Naive thymus-derived CD8-positive, alpha-beta T cell (primary cell): Measurements from ENCODE around the gene RNF10. TPM values are rescaled to one million over a fixed set of nuclear protein-coding genes. Genes with fewer than 3 reads are reported as not detected.
"Not testable (repeated sequence)": the region's sequence is repeated elsewhere in the genome, so short reads cannot be mapped to it uniquely, and the experiment has no call there.

Experiments
- ATAC-seq, 2 donors: fragments of 150-1000 bp; cut with Tn5 transposase in 1 of 2; sonication (Bioruptor Pico), chemical (Tn5 transposase) in 1 of 2; 1 replicate in 1 of 2; 2 replicates in 1 of 2; pipeline ENCODE4 v1.10.0; 2021; ENCODE audit warnings: mild to moderate bottlenecking in 2 of 2, moderate library complexity in 2 of 2
- POLR2A ChIA-PET: fragments of 350-600 bp; sonication (Branson Sonifier 250); formaldehyde crosslinking; loops from one replicate; lab custom pipeline; 2021; ENCODE audit warnings: antibody characterized with exemption; lab: Charles Lee
- DNase-seq, 10 donors: peaks; one replicate each; pipeline versions ENCODE4 v3.0.0 to v3.0.0-alpha.2; 2020 to 2022
- H3K27ac Mint-ChIP-seq, 10 donors: one replicate each; pipeline ENCODE4 v1.8.0; 2020 to 2022; ENCODE audit warnings: mild to moderate bottlenecking in 10 of 10, mixed read lengths in 10 of 10, moderate library complexity in 4 of 10, inconsistent platforms in 1 of 10
- H3K27me3 Mint-ChIP-seq, 5 donors: one replicate each; pipeline ENCODE4 v1.8.0; 2021 to 2022; ENCODE audit warnings: mixed read lengths in 5 of 5
- H3K36me3 Mint-ChIP-seq, 3 donors: one replicate each; pipeline ENCODE4 v1.8.0; 2020 to 2022; ENCODE audit warnings: mixed read lengths in 3 of 3, mild to moderate bottlenecking in 2 of 3, inconsistent platforms in 1 of 3
- H3K4me1 Mint-ChIP-seq, 4 donors: one replicate each; pipeline ENCODE4 v1.8.0; 2021 to 2022; ENCODE audit warnings: mixed read lengths in 4 of 4
- H3K4me3 Mint-ChIP-seq, 10 donors: one replicate each; pipeline ENCODE4 v1.8.0; 2020 to 2022; ENCODE audit warnings: mild to moderate bottlenecking in 10 of 10, mixed read lengths in 10 of 10, moderate library complexity in 6 of 10, inconsistent platforms in 1 of 10
- H3K9me3 Mint-ChIP-seq, 9 donors: one replicate each; pipeline ENCODE4 v1.8.0; 2020 to 2022; ENCODE audit warnings: mixed read lengths in 9 of 9, mild to moderate bottlenecking in 3 of 9, inconsistent platforms in 1 of 9, moderate library complexity in 1 of 9
- polyA plus RNA-seq, 3 donors: library from polyadenylated mRNA; unstranded; fragments of 300-500 nt; fragmentation: Illumina TruSeq; gene quantifications; one replicate each; pipeline ENCODE4 v1.2.3, GENCODE V29; 2021
- total RNA-seq, 8 experiments: library from RNA in 2 of 8; stranded (reverse) in 2 of 8; gene quantifications; one replicate each; pipeline ENCODE4 v1.2.3 and lab custom pipeline; 2021 to 2026

The RNF10 gene
- total and polyA plus RNA-seq, 5 experiments from 2014 or later = 84.3 to 247 (median 119) TPM

DNA sequence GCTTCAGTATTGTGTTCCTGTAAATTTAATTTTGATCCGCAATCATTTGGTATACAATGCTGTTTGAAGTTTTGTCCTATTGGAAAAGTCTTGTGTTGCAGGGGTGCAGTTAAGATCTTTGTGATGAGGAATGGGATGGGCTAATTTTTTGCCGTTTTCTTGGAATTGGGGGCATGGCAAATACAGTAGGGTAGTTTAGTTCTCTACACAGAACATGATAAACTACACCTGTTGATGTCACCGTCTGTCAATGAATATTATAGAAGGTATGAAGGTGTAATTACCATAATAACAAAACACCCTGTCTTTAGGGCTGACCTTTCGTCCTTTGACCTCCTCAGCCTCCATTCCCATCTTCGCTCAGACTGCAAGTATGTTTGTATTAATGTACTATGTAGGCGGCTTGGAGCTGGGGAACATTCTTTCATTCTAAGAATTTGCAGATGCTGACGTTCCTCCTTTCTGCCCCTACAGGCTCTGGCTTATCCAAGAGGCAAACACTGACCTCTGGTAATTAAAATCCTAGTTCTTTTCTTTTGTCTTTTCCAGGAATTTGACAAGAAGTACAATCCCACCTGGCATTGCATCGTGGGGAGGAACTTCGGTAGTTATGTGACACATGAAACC is 36.5 kb upstream of the RNF10 start:
- Mint-ChIP-seq H3K27ac (peak overlapping the region; percentile 58 to 96 (median 94)), H3K4me3 (peak overlapping the region; percentile 83 to 98 (median 94)), H3K9me3 (no peaks in the 10 kb centered on the region), H3K27me3 (peaks cover 0 to 2% (median 0%) of the 10 kb centered on the region in 5 donors), H3K36me3 (peaks cover 0 to 39% (median 0%) of the 10 kb centered on the region in 3 donors), H3K4me1 (peaks cover 13 to 37% (median 25%) of the 10 kb centered on the region in 4 donors)
- DNase-seq = no peak
- POLR2A ChIA-PET = interaction anchor here (0.5 to 5.9 kb wide), 6 partner anchors 24 to 297 kb away, joined by 3 to 52 read pairs (median 6); partner anchors contain the start of genes COQ5, POP5, RPLP0 and SRSF9
- no peak for ATAC-seq

DNA sequence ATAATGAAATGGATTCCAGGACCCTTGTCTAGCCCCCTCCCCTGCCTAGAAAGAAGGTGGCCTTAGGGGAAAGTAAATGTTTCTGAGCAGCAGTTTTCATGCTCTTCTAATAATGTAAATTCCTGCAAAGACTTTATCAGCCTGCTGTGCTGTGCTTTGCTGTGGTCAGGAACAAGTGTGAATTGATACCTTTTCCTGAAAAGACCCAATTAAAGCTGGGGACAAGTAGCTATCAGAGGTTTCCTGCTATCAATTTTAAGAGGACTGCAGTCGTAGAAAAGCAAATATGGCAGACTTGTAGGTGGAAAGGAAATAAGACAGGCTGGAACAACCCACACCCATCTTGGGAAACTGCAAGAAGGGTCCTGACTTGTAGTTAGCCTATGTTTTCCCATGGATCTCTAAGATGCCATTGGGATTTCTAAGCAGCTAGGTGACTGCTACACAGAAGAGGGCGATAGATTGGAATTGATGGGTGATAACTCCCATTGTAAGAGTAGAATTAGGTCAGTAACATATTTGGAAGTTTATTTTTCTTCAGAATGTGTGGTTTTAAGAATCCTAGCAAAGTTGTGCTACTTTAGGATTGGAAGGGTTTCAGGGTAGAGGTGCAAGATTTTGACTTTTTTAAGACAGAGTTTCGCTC is 35.2 kb upstream of the RNF10 start:
- H3K27ac Mint-ChIP-seq = peak overlapping the region in 6 of 10 donors; percentile 31 to 95 (median 60)

DNA sequence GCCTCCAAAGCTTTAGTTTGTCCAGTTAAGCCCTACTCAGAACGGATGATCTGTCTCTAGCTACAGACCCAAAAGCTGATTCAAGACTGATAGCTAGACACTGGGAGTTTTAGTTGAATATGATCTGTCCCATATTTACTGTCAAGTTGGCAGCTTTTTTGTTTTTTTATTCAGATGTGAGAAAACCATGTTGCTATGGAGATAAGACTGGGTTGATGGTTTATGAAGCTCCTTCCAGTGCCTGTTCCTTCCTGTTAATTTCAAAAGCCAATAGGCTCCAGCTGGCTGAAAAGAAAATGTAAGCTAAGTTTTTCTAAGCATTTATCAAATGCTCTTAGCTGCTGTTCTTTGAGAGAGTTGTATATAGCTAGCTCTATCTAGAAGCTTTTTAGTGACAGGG is 33.6 kb upstream of the RNF10 start:
- H3K36me3 Mint-ChIP-seq = peaks cover 4 to 65% (median 11%) of the 10 kb centered on the region in 3 donors
- H3K27ac Mint-ChIP-seq = peak overlapping the region in 6 of 10 donors; percentile 1 to 72 (median 20)
- ATAC-seq (no peak), DNase-seq (no peak)
- H3K9me3 Mint-ChIP-seq = no peaks in the 10 kb centered on the region
- peaks cover 0 to 2% (median 0%) of the 10 kb centered on the region in 5 donors for H3K27me3 Mint-ChIP-seq
- no peak overlapping the region for H3K4me3 Mint-ChIP-seq
- peaks cover 13 to 28% (median 18%) of the 10 kb centered on the region in 4 donors for H3K4me1 Mint-ChIP-seq
- POLR2A ChIA-PET = no interaction called here

More for the DNA sequence above, 35.2 kb upstream of the RNF10 start:
- POLR2A ChIA-PET = interaction anchor here (0.5 to 5.9 kb wide), 4 partner anchors 31 to 63 kb away, joined by 3 to 52 read pairs (median 3); partner anchors contain the start of gene SRSF9
- DNase-seq (no peak), ATAC-seq (no peak)
- Mint-ChIP-seq H3K9me3 (no peaks in the 10 kb centered on the region), H3K4me3 (no peak overlapping the region), H3K4me1 (peaks cover 13 to 37% (median 25%) of the 10 kb centered on the region in 4 donors), H3K36me3 (peaks cover 4 to 52% (median 9%) of the 10 kb centered on the region in 3 donors), H3K27me3 (peaks cover 0 to 2% (median 0%) of the 10 kb centered on the region in 5 donors)

DNA sequence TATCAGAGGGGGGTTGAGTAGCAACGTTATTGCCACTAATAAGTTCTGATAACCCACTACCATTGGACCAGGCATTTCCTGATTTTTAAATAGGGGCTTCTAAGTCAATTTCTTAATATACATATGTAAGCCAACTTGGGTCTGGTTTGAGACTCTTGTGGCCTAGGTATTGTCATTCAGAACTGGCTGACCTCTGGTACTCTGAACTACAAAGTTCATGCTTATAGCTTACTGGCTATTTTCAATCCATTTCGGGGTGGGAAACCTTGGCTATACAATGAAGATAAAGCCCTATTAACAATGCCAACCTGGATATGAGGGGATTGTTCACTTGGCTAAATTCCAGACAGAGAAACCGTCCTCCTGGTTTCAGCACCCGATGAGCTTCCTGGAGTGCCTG is 29.6 kb upstream of the RNF10 start:
- ATAC-seq = no peak
- DNase-seq = no peak
- H3K27me3 Mint-ChIP-seq = no peaks in the 10 kb centered on the region
- no peak overlapping the region for H3K4me3 Mint-ChIP-seq
- no peaks in the 10 kb centered on the region for H3K9me3 Mint-ChIP-seq
- peaks cover 0 to 4% (median 0%) of the 10 kb centered on the region in 4 donors for H3K4me1 Mint-ChIP-seq
- peaks cover 4 to 65% (median 18%) of the 10 kb centered on the region in 3 donors for H3K36me3 Mint-ChIP-seq
- POLR2A ChIA-PET = no interaction called here
- H3K27ac Mint-ChIP-seq = peak overlapping the region in 1 of 10 donors; percentile 40

DNA sequence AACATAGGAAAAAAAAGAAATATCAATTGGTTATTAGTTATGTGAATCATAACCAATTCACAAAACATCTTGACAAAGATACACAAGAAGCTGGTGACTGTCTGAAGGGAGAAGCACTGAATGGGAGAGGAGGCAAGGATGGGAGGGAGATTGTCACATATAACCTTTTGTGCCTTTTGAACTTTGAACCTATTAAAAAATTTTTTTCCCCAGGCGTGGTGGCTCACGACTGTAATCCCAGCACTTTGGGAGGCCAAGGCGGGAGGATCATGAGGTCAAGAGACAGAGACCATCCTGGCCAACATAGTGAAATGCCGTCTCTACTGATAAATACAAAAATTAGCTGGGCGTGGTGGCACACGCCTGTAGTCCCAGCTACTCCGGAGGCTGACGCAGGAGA is 25.6 kb upstream of the RNF10 start:
- no peaks in the 10 kb centered on the region for H3K9me3 Mint-ChIP-seq
- H3K4me1 Mint-ChIP-seq = no peaks in the 10 kb centered on the region
- H3K27me3 Mint-ChIP-seq = no peaks in the 10 kb centered on the region
- POLR2A ChIA-PET = no interaction called here
- H3K27ac Mint-ChIP-seq = peak overlapping the region in 1 of 10 donors; percentile 67
- ATAC-seq (no peak), DNase-seq (no peak)
- peaks cover 0 to 65% (median 15%) of the 10 kb centered on the region in 3 donors for H3K36me3 Mint-ChIP-seq
- no peak overlapping the region for H3K4me3 Mint-ChIP-seq

DNA sequence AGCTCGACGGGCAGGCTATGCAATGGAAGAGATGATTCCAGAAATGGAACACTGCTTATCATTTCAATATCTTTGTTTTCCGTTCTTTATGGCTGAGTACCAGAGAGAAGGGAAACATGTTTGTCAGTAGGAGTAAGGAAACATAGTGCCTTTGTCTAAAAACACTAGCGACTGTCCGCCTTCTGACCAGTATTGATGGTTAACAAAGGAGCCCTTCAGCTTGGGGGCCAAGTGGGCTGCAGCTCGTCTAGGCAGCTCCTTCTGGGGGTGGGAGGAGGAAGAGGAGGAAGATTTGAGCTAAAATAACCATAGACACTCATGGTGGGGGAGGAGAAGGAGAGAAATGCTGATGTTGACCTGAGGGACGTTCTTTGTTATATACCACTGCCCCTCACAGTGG is 20.2 kb upstream of the RNF10 start:
- H3K4me1 Mint-ChIP-seq = peaks cover 0 to 3% (median 0%) of the 10 kb centered on the region in 4 donors
- H3K4me3 Mint-ChIP-seq = no peak overlapping the region
- no peak for DNase-seq
- ATAC-seq = no peak
- POLR2A ChIA-PET = interaction anchor here (0.7 to 1.8 kb wide), 2 partner anchors 22 to 23 kb away, joined by 3 read pairs; no protein-coding TSS in a partner anchor
- peaks cover 0 to 62% (median 13%) of the 10 kb centered on the region in 3 donors for H3K36me3 Mint-ChIP-seq
- H3K9me3 Mint-ChIP-seq = no peaks in the 10 kb centered on the region
- no peak overlapping the region for H3K27ac Mint-ChIP-seq
- no peaks in the 10 kb centered on the region for H3K27me3 Mint-ChIP-seq

DNA sequence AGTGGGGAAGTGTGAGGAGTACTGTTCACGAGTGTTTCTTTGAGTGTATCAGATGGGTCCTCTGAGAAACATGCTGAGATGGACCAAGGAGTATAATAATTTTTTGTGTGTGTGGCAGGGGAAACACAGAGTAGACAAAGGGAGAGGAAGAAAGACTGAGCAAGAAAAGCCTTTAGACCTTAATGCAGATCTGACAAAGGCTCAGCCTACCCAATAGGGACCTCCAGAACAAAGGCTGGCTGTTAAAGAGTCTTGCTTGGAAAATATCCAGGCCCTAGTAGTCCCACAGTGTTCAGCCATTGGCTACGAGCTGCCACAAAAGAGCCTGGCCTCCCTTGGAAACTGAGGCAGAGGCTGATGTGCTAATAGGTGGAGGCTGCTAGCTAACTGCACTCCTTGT is 18.7 kb upstream of the RNF10 start:
- no peak for DNase-seq
- H3K36me3 Mint-ChIP-seq = peaks cover 0 to 57% (median 12%) of the 10 kb centered on the region in 3 donors
- no peaks in the 10 kb centered on the region for H3K9me3 Mint-ChIP-seq
- H3K4me1 Mint-ChIP-seq = peaks cover 0 to 3% (median 0%) of the 10 kb centered on the region in 4 donors
- ATAC-seq = no peak
- POLR2A ChIA-PET = interaction anchor here (1.8 kb wide), 1 partner anchor 21 kb away, joined by 3 read pairs; no protein-coding TSS in a partner anchor
- H3K27ac Mint-ChIP-seq = peak overlapping the region in 2 of 10 donors; percentile 11 to 70
- no peaks in the 10 kb centered on the region for H3K27me3 Mint-ChIP-seq
- H3K4me3 Mint-ChIP-seq = no peak overlapping the region

DNA sequence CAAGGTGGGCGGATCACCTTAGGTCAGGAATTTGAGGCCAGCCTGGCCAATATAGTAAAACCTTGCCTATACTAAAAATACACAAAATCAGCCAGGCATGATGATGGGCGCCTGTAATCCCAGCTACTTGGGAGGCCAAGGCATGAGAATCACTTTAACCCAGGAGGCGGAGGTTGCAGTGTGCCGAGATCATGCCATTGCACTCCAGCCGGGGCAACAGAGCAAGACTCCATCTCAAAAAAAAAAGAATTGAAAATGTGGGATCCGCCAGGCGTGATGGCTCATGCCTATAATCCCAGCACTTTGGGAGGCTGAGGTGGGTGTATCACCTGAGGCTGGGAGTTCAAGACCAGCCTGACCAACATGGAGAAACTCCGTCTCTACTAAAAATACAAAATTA is 14.8 kb upstream of the RNF10 start:
- H3K27ac Mint-ChIP-seq, ATAC-seq, POLR2A ChIA-PET, H3K9me3 Mint-ChIP-seq, DNase-seq, H3K4me1 Mint-ChIP-seq, H3K4me3 Mint-ChIP-seq, H3K27me3 Mint-ChIP-seq: not testable (repeated sequence)
- peaks cover 0 to 53% (median 9%) of the 10 kb centered on the region in 3 donors for H3K36me3 Mint-ChIP-seq

DNA sequence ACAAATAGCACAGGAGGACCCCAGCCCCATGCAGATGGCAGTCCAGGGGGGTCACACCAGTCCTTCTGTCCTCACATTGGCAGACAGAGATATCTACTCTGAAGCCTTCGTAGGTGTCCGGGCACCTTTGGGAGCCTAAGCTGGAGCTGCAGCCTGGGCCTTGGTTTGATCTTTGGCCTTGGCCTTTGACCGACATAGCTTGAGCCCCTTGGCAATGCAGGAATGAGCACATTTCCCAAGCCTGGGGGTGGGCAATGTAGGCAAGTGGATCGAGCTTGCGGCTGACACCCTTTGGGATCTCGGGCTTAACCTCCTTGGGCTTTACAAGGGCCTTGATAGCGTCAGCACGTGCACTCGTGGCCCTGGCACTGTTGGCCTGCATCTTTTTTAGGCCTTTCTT is 11.6 kb upstream of the RNF10 start:
- Mint-ChIP-seq H3K4me1 (peaks cover 0 to 10% (median 5%) of the 10 kb centered on the region in 4 donors), H3K36me3 (peaks cover 0 to 40% (median 2%) of the 10 kb centered on the region in 3 donors), H3K27me3 (no peaks in the 10 kb centered on the region), H3K27ac (no peak overlapping the region), H3K9me3 (no peaks in the 10 kb centered on the region), H3K4me3 (no peak overlapping the region)
- DNase-seq = no peak
- ATAC-seq = no peak
- POLR2A ChIA-PET = no interaction called here

DNA sequence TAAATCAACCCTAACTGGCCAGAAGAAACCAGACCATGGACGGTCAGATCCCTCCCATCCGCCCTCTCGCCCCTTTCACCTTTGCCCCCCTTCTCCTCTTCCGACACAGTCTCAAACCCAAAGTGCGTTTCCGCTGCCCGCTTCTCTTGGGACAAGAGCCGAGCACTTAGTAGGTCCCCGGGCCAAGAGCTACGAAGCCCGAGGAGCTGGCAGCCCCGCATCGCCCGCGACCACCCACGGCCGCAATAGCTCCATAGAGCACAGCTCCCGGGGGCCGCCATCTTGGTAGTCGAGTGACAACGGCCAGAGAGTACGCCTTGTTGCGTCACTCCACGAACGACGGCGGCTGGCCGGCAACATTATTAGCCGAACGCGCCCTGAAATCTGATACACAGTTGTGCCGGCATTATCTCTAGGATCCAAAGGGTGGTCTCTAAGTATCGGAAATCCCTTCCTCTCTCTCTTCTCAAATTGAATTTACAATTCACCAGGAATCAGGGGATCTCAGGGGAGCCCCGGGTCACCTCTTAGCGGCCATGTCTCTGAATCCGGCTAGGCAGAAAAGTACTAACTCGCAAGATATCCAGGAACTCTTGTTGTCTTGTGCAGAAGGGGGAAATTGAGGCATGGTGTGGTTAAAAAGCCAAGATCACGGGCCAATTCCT is 5.2 kb upstream of the RNF10 start, which contains the start of gene COQ5:
TSS of gene COQ5 (minus strand) at position 298 of the 665 bp plus-strand sequence. CDS start at position 281, 17 bp downstream.
- peak; percentile 96 to 97 for ATAC-seq
- peak; percentile 69 to 89 (median 81) for DNase-seq

DNA sequence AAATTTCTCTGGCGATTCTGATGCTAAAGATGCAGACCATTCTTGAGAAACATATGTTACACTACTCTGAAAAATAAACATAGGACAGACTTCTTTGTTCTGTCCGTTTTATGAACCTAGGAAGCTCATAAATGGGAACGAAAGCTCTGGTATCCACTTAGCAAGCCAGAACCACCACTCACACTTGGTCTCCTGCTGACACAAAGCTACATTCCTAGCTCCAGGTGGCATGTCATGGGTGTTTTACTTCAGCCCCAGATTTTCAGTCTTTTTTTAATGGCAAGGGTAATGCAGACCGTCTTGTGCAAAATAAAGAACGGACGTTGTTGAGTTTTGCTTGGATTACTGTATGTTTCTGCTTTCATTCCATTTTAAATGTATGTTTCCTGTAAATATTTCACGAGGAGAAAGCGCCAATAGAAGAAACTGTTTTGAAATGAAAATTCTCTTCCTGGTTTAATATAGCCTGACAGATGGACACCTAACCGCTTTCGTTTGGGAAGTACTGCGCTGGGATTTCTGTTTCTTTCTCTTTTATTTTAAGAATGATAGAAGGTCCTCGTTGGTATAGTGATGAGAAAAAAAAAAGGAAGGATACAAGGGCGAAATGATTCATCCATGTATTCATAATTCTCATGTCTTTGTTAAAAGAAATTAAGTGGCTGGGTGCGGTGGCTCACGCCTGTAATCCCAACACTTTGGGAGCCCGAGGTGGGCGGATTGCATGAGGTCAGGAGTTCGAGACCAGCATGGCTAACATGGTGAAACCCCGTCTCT is 4.3 kb upstream of the RNF10 start:
- Mint-ChIP-seq H3K4me3 (peak overlapping the region; percentile 97 to 100 (median 100)), H3K36me3 (peaks cover 0 to 4% (median 0%) of the 10 kb centered on the region in 3 donors), H3K9me3 (no peaks in the 10 kb centered on the region), H3K27ac (peak overlapping the region; percentile 98 to 100 (median 99)), H3K4me1 (peaks cover 12 to 31% (median 21%) of the 10 kb centered on the region in 4 donors), H3K27me3 (no peaks in the 10 kb centered on the region)
- POLR2A ChIA-PET = interaction anchor here (0.7 to 1.5 kb wide), 6 partner anchors 9 to 563 kb away, joined by 3 to 6 read pairs (median 6); partner anchors contain the start of genes POP5, RNU4-1, SIRT4 and SRSF9
- ATAC-seq (no peak), DNase-seq (no peak)

More for the DNA sequence above, 5.2 kb upstream of the RNF10 start, which contains the start of gene COQ5:
- Mint-ChIP-seq H3K27ac (peak within 1 kb of the TSS; percentile 98 to 100 (median 99)), H3K4me3 (peak within 1 kb of the TSS; percentile 97 to 100 (median 100)), H3K27me3 (no peaks in the 10 kb centered on the region), H3K36me3 (peaks cover 0 to 7% (median 0%) of the 10 kb centered on the region in 3 donors), H3K9me3 (no peaks in the 10 kb centered on the region), H3K4me1 (peaks cover 10 to 32% (median 20%) of the 10 kb centered on the region in 4 donors)
- POLR2A ChIA-PET = interaction anchor here (0.8 to 1.5 kb wide), 8 partner anchors 10 to 564 kb away, joined by 3 to 10 read pairs (median 6); partner anchors contain the start of genes POP5, RNU4-1 and SRSF9
